Activated naive CD8-positive, alpha-beta T cell treated with anti-CD3 and anti-CD28 coated beads, Interleukin-2, amount 50 U/mL, for 24 hours (primary cell): ENCODE measurements around the gene HMGCLL1.

Source experiments
- ATAC-seq: fragments of 150-1000 bp; cut with Tn5 transposase; one replicate; pipeline ENCODE4 v1.10.0; 2021
- DNase-seq: peaks from one replicate; pipeline ENCODE4 v3.0.0; 2021
- H3K27ac Mint-ChIP-seq: one replicate; pipeline ENCODE4 v1.8.0; 2021; ENCODE audit warnings: mild to moderate bottlenecking, mixed read lengths
- H3K27me3 Mint-ChIP-seq: one replicate; pipeline ENCODE4 v1.8.0; 2021; ENCODE audit warnings: mixed read lengths
- H3K36me3 Mint-ChIP-seq: one replicate; pipeline ENCODE4 v1.8.0; 2021; ENCODE audit warnings: low read depth, mixed read lengths
- H3K4me1 Mint-ChIP-seq: one replicate; pipeline ENCODE4 v1.8.0; 2021; ENCODE audit warnings: mixed read lengths
- H3K4me3 Mint-ChIP-seq: one replicate; pipeline ENCODE4 v1.8.0; 2021; ENCODE audit warnings: mild to moderate bottlenecking, moderate library complexity, mixed read lengths
- H3K9me3 Mint-ChIP-seq: one replicate; pipeline ENCODE4 v1.8.0; 2021; ENCODE audit warnings: mixed read lengths

HMGCLL1 gene

GRCh38 chr6:55578537-55579363, at the start of gene HMGCLL1:
HMGCLL1 (minus strand) TSS chr6:55579192; CDS start chr6:55579055, 137 bp downstream.
- Mint-ChIP-seq H3K27me3 (peaks cover 5% of the 10 kb centered on the region), H3K9me3 (peaks cover 7% of the 10 kb centered on the region), H3K27ac (no peak within 1 kb of the TSS), H3K4me1 (no peaks in the 10 kb centered on the region), H3K4me3 (no peak within 1 kb of the TSS), H3K36me3 (no peaks in the 10 kb centered on the region)
- no peak for DNase-seq
- ATAC-seq, result no peak

GRCh38 chr6:55621993-55622392, 43.0 kb upstream of the HMGCLL1 start:
- Mint-ChIP-seq H3K27me3 (no peaks in the 10 kb centered on the region), H3K4me1 (no peaks in the 10 kb centered on the region), H3K36me3 (no peaks in the 10 kb centered on the region), H3K9me3 (peaks cover 6% of the 10 kb centered on the region), H3K27ac (no peak overlapping the region), H3K4me3 (no peak overlapping the region)
- ATAC-seq (no peak), DNase-seq (no peak)

- Mint-ChIP-seq H3K9me3 (peaks cover 6% of the 10 kb centered on the region), H3K36me3 (no peaks in the 10 kb centered on the region), H3K27ac (no peak overlapping the region), H3K4me1 (no peaks in the 10 kb centered on the region), H3K4me3 (no peak overlapping the region), H3K27me3 (no peaks in the 10 kb centered on the region)
- no peak for ATAC-seq
- DNase-seq, result no peak
These were observed 42.3 kb upstream of the HMGCLL1 start for GRCh38 chr6:55621244-55621643.

- Mint-ChIP-seq H3K36me3 (no peaks in the 10 kb centered on the region), H3K9me3 (peaks cover 9% of the 10 kb centered on the region), H3K27ac (no peak overlapping the region), H3K4me3 (no peak overlapping the region), H3K27me3 (no peaks in the 10 kb centered on the region), H3K4me1 (no peaks in the 10 kb centered on the region)
- ATAC-seq (no peak), DNase-seq (no peak)
These were observed 38.3 kb upstream of the HMGCLL1 start for GRCh38 chr6:55617272-55617671.

- DNase-seq, result no peak
- Mint-ChIP-seq H3K27me3 (no peaks in the 10 kb centered on the region), H3K4me1 (no peaks in the 10 kb centered on the region), H3K27ac (no peak overlapping the region), H3K4me3 (no peak overlapping the region), H3K9me3 (peaks cover 3% of the 10 kb centered on the region), H3K36me3 (no peaks in the 10 kb centered on the region)
- ATAC-seq, result no peak
These were observed 25.0 kb upstream of the HMGCLL1 start for GRCh38 chr6:55604021-55604420.

GRCh38 chr6:55601120-55601519, 22.1 kb upstream of the HMGCLL1 start:
- H3K4me3 Mint-ChIP-seq, result no peak overlapping the region

GRCh38 chr6:55594442-55594841, 15.4 kb upstream of the HMGCLL1 start:
- H3K4me3 Mint-ChIP-seq, result no peak overlapping the region
- H3K4me1 Mint-ChIP-seq, result no peaks in the 10 kb centered on the region
- no peaks in the 10 kb centered on the region for H3K9me3 Mint-ChIP-seq
- H3K36me3 Mint-ChIP-seq, result no peaks in the 10 kb centered on the region
- no peaks in the 10 kb centered on the region for H3K27me3 Mint-ChIP-seq
- ATAC-seq (no peak), DNase-seq (no peak)
- no peak overlapping the region for H3K27ac Mint-ChIP-seq

More at GRCh38 chr6:55601120-55601519, 22.1 kb upstream of the HMGCLL1 start:
- Mint-ChIP-seq H3K4me1 (no peaks in the 10 kb centered on the region), H3K9me3 (no peaks in the 10 kb centered on the region), H3K27ac (no peak overlapping the region), H3K36me3 (no peaks in the 10 kb centered on the region), H3K27me3 (no peaks in the 10 kb centered on the region)
- DNase-seq (no peak), ATAC-seq (no peak)

- Mint-ChIP-seq H3K4me1 (no peaks in the 10 kb centered on the region), H3K4me3 (no peak overlapping the region), H3K36me3 (no peaks in the 10 kb centered on the region), H3K27ac (no peak overlapping the region), H3K27me3 (no peaks in the 10 kb centered on the region), H3K9me3 (peaks cover 4% of the 10 kb centered on the region)
- ATAC-seq, result no peak
- DNase-seq, result no peak
These were observed 5.8 kb upstream of the HMGCLL1 start for GRCh38 chr6:55584654-55585354.

- ATAC-seq (no peak), DNase-seq (no peak)
- Mint-ChIP-seq H3K36me3 (no peaks in the 10 kb centered on the region), H3K27me3 (peaks cover 5% of the 10 kb centered on the region), H3K4me1 (no peaks in the 10 kb centered on the region), H3K9me3 (peaks cover 11% of the 10 kb centered on the region), H3K27ac (no peak overlapping the region), H3K4me3 (no peak overlapping the region)
These were observed 2.2 kb downstream of the HMGCLL1 start for GRCh38 chr6:55576811-55577210.

GRCh38 chr6:55574556-55574955, 4.4 kb downstream of the HMGCLL1 start:
- no peak for DNase-seq
- no peaks in the 10 kb centered on the region for H3K36me3 Mint-ChIP-seq

GRCh38 chr6:55569638-55570037, 9.4 kb downstream of the HMGCLL1 start:
- Mint-ChIP-seq H3K27me3 (no peaks in the 10 kb centered on the region), H3K4me3 (no peak overlapping the region), H3K9me3 (peaks cover 9% of the 10 kb centered on the region), H3K27ac (no peak overlapping the region), H3K4me1 (no peaks in the 10 kb centered on the region), H3K36me3 (no peaks in the 10 kb centered on the region)
- DNase-seq (no peak), ATAC-seq (no peak)

More at GRCh38 chr6:55574556-55574955, 4.4 kb downstream of the HMGCLL1 start:
- Mint-ChIP-seq H3K27ac (no peak overlapping the region), H3K4me1 (no peaks in the 10 kb centered on the region), H3K9me3 (peaks cover 14% of the 10 kb centered on the region), H3K4me3 (no peak overlapping the region), H3K27me3 (peaks cover 5% of the 10 kb centered on the region)
- no peak for ATAC-seq

GRCh38 chr6:55568808-55569439, 10.1 kb downstream of the HMGCLL1 start:
- ATAC-seq (no peak), DNase-seq (no peak)
- H3K4me3 Mint-ChIP-seq, result no peak overlapping the region
- H3K27me3 Mint-ChIP-seq, result no peaks in the 10 kb centered on the region
- H3K36me3 Mint-ChIP-seq, result no peaks in the 10 kb centered on the region
- H3K9me3 Mint-ChIP-seq, result peaks cover 9% of the 10 kb centered on the region
- no peak overlapping the region for H3K27ac Mint-ChIP-seq
- H3K4me1 Mint-ChIP-seq, result no peaks in the 10 kb centered on the region

GRCh38 chr6:55567558-55567957, 11.4 kb downstream of the HMGCLL1 start:
- no peak for DNase-seq
- H3K36me3 Mint-ChIP-seq, result no peaks in the 10 kb centered on the region
- H3K27ac Mint-ChIP-seq, result no peak overlapping the region
- H3K4me3 Mint-ChIP-seq, result no peak overlapping the region
- no peaks in the 10 kb centered on the region for H3K27me3 Mint-ChIP-seq
- no peaks in the 10 kb centered on the region for H3K4me1 Mint-ChIP-seq
- peaks cover 4% of the 10 kb centered on the region for H3K9me3 Mint-ChIP-seq
- ATAC-seq, result no peak

GRCh38 chr6:55566036-55566710, 12.8 kb downstream of the HMGCLL1 start:
- Mint-ChIP-seq H3K9me3 (peaks cover 3% of the 10 kb centered on the region), H3K36me3 (no peaks in the 10 kb centered on the region), H3K4me3 (no peak overlapping the region), H3K27me3 (no peaks in the 10 kb centered on the region), H3K27ac (no peak overlapping the region), H3K4me1 (no peaks in the 10 kb centered on the region)
- DNase-seq, result no peak
- no peak for ATAC-seq
